GM10266 (cell line): ENCODE results near the gene SIN3B.

Source experiments
- DNase-seq: peaks from one replicate; pipeline ENCODE4 v3.0.0; 2012; ENCODE audit errors: extremely low spot score
- CTCF ChIP-seq: IDR thresholded peaks from 2 replicates; pipeline ENCODE4 v1.5.1; 2012; ENCODE audit warnings: mild to moderate bottlenecking, low read depth; ENCODE audit not compliant: control insufficient read depth, insufficient read depth; ENCODE audit errors: missing control alignments

Gene SIN3B

GRCh38 chr19:16911046-16911445, 81.8 kb downstream of the SIN3B start:
- TF ChIP-seq CTCF: no peak
- no peak for DNase-seq

- DNase-seq: no peak
- TF ChIP-seq CTCF: no peak
Observed at GRCh38 chr19:16912780-16913179, 83.6 kb downstream of the SIN3B start.

GRCh38 chr19:16914421-16914820, 85.2 kb downstream of the SIN3B start:
- no peak for DNase-seq
- no peak for TF ChIP-seq CTCF

GRCh38 chr19:16915135-16915534, 85.9 kb downstream of the SIN3B start:
- no peak for TF ChIP-seq CTCF
- DNase-seq: no peak

- TF ChIP-seq CTCF: no peak
- DNase-seq: no peak
Observed at GRCh38 chr19:16915734-16916133, 86.5 kb downstream of the SIN3B start.

GRCh38 chr19:16917401-16917800, 88.2 kb downstream of the SIN3B start:
- no peak for TF ChIP-seq CTCF
- DNase-seq: no peak

- TF ChIP-seq CTCF: no peak
Observed at GRCh38 chr19:16919496-16919895, 90.3 kb downstream of the SIN3B start.

More at GRCh38 chr19:16919496-16919895, 90.3 kb downstream of the SIN3B start:
- no peak for DNase-seq
